ENCODE measurements around the gene CYB561D2. TPM values are rescaled to one million over a fixed set of nuclear protein-coding genes. Genes with fewer than 3 reads are reported as not detected.
"Not testable (repeated sequence)": the region's sequence is repeated elsewhere in the genome, so short reads cannot be mapped to it uniquely, and the experiment has no call there.

Gene CYB561D2, protein sequence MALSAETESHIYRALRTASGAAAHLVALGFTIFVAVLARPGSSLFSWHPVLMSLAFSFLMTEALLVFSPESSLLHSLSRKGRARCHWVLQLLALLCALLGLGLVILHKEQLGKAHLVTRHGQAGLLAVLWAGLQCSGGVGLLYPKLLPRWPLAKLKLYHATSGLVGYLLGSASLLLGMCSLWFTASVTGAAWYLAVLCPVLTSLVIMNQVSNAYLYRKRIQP
- 10 to 100 TPM; 23.6 to 30.1 (median 28.8) TPM for total RNA-seq

DNA sequence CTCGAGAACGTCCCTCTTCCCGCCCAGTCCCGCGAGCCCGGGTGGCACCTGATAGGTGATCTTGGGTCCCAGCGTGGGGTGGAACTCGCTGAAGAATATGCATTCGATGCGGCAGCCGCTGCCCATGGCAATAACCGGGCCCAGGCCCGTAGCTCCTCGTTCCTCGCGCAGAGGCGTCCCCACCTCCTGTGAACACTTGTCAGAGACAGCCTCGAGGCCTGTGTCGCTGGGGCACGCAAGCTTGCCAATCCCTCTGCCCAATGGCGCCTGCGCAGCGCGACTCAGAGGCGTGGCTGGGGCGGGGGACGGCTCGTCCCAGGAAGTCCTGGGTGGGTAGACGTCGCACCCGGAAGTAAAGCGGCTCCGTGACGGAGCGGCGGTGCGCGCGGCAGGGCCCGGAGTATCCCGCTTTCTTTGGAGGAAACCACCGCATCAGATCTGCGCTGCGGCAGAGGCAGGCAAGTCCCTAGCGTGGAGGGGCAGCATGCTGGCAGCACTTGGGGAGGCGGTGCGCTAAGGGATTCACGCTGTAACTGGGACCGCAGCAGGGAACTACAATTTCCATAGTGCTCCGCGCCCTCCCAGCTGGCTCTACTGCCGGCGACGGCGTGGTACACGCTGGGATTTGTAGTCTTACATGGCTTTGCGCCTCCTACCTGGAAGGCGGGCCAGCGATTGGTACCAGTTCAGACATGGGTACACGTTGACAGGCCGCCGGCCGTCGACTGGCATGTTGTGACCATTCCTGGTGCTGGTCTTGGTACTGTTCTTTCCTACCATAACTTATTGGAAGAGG lies at the start of gene CYB561D2, which contains the start of gene NPRL2:
CYB561D2 (plus strand) TSS at position 336 of the 796 bp plus-strand sequence. CDS start 572 bp downstream, outside the sequence.
NPRL2 (minus strand) TSS at position 249 of the 796 bp plus-strand sequence; CDS start at position 126, 123 bp downstream.
- peaks cover 7% of the 10 kb centered on the region for H3K36me3 ChIP-seq
- TF ChIP-seq, protein P1, sequence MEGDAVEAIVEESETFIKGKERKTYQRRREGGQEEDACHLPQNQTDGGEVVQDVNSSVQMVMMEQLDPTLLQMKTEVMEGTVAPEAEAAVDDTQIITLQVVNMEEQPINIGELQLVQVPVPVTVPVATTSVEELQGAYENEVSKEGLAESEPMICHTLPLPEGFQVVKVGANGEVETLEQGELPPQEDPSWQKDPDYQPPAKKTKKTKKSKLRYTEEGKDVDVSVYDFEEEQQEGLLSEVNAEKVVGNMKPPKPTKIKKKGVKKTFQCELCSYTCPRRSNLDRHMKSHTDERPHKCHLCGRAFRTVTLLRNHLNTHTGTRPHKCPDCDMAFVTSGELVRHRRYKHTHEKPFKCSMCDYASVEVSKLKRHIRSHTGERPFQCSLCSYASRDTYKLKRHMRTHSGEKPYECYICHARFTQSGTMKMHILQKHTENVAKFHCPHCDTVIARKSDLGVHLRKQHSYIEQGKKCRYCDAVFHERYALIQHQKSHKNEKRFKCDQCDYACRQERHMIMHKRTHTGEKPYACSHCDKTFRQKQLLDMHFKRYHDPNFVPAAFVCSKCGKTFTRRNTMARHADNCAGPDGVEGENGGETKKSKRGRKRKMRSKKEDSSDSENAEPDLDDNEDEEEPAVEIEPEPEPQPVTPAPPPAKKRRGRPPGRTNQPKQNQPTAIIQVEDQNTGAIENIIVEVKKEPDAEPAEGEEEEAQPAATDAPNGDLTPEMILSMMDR (IDR thresholded peaks at IDR 0.05): no peak
- TF ChIP-seq POLR2AphosphoS5 (IDR thresholded peaks at IDR 0.05) (peak; percentile 89 to 95 (median 95)), POLR2A (IDR thresholded peaks at IDR 0.05) (peak; percentile 54)
- intact Hi-C loops (cut with DNase I; ENCODE audit: low total_unique reads): no loop called here
- no peaks in the 10 kb centered on the region for H3K27me3 ChIP-seq
- DNase-seq (ENCODE audit: low spot score in 2 of 2): peak; percentile 94 to 97
- peak within 1 kb of the TSS; percentile 94 to 95 for H3K27ac ChIP-seq
- H3K9me3 ChIP-seq: no peaks in the 10 kb centered on the region
- peaks cover 13 to 15% of the 10 kb centered on the region in 2 donors for H3K4me1 ChIP-seq
- H3K4me3 ChIP-seq: peak within 1 kb of the TSS; percentile 78 to 82 (median 79)

DNA sequence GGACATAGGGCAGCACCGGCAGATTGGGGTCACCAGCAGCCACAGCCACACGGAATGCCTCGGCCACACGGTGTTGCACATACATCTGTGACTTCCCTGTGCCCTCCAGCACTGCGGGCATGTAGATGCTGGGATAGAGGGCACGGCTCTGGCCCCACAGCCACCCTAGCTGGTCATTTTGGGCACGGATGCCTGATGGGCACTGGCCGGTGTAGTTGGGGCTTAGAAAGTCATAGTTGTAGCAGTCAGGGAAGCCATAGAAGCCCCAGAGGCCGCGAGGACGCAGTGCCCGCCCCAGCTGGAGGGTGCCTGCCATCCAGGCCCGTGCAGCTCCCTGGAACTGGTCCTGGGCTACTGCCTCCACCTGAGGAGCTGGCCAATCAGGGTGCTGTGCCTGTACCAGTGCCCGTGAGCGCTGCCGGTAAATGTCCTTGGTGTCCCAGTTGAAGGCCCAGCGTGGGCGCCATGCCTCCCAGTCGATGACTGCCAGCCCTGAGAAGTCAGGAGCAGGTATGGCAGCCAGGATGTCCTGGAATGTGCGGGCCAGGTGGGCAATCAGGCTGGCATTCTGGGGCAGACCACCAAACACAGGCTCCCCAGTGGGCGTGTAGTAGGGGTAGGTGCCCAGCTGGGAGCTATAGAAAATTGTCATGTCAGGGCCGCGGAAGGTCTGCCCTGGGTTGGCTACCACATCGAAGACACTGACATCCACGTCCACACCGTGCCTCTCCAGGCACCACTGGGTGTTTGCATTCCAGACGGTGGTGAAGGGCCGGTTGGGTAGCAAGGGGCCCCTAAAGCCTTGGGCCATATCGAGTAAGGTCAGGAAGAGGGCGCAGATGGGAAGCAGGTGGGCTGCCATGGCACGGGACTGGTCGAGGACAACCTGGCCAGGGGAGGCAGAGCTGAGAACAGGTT lies 48.3 kb upstream of the CYB561D2 start:
- intact Hi-C loops (cut with DNase I; ENCODE audit: low total_unique reads): no loop called here
- Histone ChIP-seq H3K27me3 (no peaks in the 10 kb centered on the region), H3K27ac (peak overlapping the region; percentile 67 to 88), H3K4me3 (peak overlapping the region; percentile 12 to 56 (median 24)), H3K36me3 (no peaks in the 10 kb centered on the region), H3K4me1 (peaks cover 5 to 11% of the 10 kb centered on the region in 2 donors), H3K9me3 (no peaks in the 10 kb centered on the region)
- TF ChIP-seq, protein P1 (IDR thresholded peaks at IDR 0.05): no peak
- TF ChIP-seq POLR2A (IDR thresholded peaks at IDR 0.05) (no peak), POLR2AphosphoS5 (IDR thresholded peaks at IDR 0.05) (no peak)
- DNase-seq (ENCODE audit: low spot score in 2 of 2): no peak

DNA sequence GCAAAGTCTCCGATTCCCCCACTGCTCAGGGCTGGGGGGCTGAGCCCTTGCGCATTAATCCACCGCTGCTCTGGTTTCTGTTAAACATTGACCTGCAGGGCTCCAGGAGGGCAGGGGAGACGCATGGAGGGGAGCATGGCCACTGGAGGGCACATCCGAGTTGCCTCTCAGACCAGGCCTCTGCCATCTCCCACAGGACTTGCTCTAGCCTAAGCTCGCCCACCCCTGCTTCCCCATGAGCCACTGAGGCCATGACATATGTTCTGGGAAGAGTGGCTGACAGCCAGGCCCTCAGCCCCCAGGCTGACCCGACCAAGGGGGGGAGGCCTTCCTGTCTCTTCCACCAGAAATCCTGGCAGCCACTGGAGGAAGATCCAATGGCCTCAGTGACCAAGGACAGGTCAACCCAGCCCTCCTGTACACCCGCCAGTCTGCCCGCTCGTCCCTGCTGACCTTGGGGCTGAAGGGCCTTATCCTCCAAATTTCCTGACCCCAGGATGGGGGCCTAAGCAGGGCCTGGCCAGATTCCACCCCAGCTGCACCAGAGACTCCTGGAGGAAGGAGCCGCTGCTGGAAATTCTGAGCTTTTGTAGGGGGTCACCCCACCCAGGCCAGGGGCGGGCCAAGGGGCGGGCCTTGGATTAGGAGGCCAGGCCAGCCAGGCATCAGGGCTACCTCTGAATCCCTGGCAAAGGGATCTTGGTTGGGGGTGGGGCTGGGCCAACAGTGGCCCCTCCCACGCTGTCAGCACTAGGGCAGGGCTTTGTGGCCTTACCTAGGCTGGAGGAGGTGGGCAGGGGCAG lies 47.4 kb upstream of the CYB561D2 start, which contains the start of gene HYAL1:
HYAL1 (minus strand) TSS at position 562 of the 803 bp plus-strand sequence. CDS start 618 bp downstream, outside the sequence.
- Histone ChIP-seq H3K36me3 (no peaks in the 10 kb centered on the region), H3K27me3 (no peaks in the 10 kb centered on the region), H3K9me3 (no peaks in the 10 kb centered on the region), H3K4me3 (peak within 1 kb of the TSS; percentile 12 to 56 (median 24)), H3K4me1 (peaks cover 5% of the 10 kb centered on the region in 2 donors), H3K27ac (peak within 1 kb of the TSS; percentile 67 to 88)
- intact Hi-C loops (cut with DNase I; ENCODE audit: low total_unique reads): no loop called here
- DNase-seq (ENCODE audit: low spot score in 2 of 2): no peak
- TF ChIP-seq, protein P1 (IDR thresholded peaks at IDR 0.05): no peak
- TF ChIP-seq POLR2A (IDR thresholded peaks at IDR 0.05) (no peak), POLR2AphosphoS5 (IDR thresholded peaks at IDR 0.05) (peak in 1 of 3 donors; percentile 15)

DNA sequence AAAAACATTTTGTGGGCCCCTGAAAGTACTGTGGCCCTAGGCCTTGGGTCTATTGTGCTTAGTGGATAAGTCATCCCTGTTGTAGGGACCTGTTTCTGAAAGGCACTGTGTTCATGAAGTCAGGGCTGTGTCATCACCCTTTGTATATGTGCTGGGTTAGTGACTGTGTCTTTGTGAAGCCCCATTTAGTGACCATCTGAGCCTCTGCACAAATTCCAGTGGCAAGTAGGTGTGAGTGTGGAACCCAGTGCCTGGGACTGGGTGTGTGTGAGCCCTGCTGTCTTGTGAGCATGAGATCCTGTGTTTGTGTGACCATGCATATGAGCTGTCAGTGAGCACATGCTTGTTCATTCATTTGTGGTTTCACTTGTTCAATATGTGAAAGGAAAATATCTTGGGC lies 46.1 kb upstream of the CYB561D2 start:
- H3K27ac ChIP-seq: no peak overlapping the region
- intact Hi-C loops (cut with DNase I; ENCODE audit: low total_unique reads): no loop called here
- no peak for DNase-seq (ENCODE audit: low spot score in 2 of 2)
- peaks cover 0 to 5% of the 10 kb centered on the region in 2 donors for H3K4me1 ChIP-seq
- no peak for TF ChIP-seq POLR2A (IDR thresholded peaks at IDR 0.05)
- TF ChIP-seq, protein P1 (IDR thresholded peaks at IDR 0.05): no peak
- TF ChIP-seq POLR2AphosphoS5 (IDR thresholded peaks at IDR 0.05): no peak
- no peaks in the 10 kb centered on the region for H3K36me3 ChIP-seq
- H3K27me3 ChIP-seq: no peaks in the 10 kb centered on the region
- H3K9me3 ChIP-seq: peaks cover 0 to 9% of the 10 kb centered on the region in 2 donors
- no peak overlapping the region for H3K4me3 ChIP-seq

DNA sequence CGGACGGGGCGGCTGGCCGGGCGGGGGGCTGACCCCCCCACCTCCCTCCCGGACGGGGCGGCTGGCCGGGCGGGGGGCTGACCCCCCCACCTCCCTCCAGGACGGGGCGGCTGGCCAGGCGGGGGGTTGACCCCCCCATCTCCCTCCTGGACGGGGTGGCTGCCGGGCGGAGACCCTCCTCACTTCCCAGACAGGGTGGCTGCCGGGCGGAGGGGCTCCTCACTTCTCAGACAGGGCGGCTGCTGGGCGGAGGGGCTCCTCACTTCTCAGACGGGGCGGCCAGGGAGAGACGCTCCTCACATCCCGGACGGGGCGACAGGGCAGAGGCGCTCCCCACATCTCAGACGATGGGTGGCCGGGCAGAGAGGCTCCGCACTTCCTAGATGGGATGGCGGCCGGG lies 38.6 kb upstream of the CYB561D2 start:
- intact Hi-C loops (cut with DNase I; ENCODE audit: low total_unique reads); H3K9me3 ChIP-seq; H3K4me1 ChIP-seq; H3K4me3 ChIP-seq; H3K27ac ChIP-seq; H3K36me3 ChIP-seq; H3K27me3 ChIP-seq; DNase-seq (ENCODE audit: low spot score in 2 of 2): not testable (repeated sequence)

Data from breast epithelium (tissue), 4 donors.